HG02981 (cell line): ENCODE measurements around the gene ZNF771.

Source experiments
- ATAC-seq: cut with Tn5 transposase; IDR thresholded peaks from one replicate; pipeline ENCODE4 v1.9.1; 2021; ENCODE audit warnings: mild to moderate bottlenecking, moderate library complexity; ENCODE audit not compliant: unreplicated experiment

ZNF771 gene

DNA sequence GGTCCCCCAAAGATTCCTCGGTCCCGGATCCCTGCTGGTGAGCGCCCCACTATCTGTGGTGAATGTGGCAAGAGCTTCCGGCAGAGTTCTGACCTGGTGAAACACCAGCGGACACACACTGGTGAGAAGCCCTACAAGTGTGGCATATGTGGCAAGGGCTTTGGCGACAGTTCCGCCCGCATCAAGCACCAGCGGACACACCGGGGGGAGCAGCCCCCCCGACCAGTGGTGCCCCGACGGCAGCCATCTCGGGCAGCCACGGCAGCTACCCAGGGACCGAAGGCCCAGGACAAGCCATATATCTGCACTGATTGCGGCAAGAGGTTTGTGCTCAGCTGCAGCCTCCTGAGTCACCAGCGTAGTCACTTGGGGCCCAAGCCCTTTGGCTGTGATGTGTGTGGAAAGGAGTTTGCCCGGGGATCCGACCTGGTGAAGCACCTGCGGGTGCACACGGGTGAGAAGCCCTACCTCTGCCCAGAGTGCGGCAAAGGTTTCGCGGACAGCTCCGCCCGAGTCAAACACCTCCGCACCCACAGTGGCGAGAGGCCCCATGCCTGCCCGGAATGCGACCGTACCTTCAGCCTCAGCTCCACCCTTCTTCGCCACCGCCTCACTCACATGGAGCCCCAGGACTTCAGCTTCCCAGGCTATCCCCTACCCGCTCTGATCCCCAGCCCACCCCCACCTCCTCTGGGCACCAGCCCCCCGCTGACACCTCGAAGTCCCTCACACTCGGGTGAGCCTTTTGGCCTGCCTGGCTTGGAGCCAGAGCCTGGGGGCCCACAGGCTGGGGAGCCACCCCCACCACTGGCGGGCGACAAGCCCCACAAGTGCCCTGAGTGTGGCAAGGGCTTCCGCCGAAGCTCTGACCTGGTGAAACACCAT is 9.4 kb upstream of the ZNF771 start:
- no peak for ATAC-seq

DNA sequence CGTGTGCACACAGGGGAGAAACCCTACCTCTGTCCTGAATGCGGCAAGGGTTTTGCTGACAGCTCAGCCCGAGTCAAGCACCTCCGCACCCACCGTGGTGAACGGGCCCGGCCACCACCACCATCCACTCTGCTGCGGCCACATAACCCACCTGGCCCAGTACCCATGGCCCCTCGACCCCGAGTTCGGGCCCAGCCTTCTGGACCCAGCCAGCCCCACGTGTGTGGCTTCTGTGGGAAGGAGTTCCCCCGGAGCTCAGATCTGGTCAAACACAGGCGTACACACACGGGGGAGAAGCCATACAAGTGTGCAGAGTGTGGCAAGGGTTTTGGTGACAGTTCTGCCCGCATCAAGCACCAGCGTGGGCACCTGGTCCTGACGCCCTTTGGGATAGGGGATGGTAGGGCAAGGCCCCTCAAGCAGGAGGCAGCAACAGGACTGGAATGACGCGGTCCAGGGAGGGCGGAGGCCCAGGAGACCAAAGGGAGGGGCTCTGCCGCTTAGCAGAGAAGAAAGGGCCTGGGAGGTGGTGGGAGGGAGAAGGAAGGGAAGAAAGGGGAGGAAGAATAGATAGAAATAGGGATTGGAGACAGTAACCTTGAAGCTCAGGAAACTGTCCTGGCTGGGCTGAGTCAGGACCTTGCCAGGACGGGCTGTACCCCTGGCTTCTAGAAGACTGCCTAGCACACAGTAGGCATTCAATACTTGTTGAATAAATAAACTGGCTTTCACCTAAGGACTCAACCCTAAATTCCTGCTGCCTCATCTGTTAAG is 8.6 kb upstream of the ZNF771 start:
- no peak for ATAC-seq

DNA sequence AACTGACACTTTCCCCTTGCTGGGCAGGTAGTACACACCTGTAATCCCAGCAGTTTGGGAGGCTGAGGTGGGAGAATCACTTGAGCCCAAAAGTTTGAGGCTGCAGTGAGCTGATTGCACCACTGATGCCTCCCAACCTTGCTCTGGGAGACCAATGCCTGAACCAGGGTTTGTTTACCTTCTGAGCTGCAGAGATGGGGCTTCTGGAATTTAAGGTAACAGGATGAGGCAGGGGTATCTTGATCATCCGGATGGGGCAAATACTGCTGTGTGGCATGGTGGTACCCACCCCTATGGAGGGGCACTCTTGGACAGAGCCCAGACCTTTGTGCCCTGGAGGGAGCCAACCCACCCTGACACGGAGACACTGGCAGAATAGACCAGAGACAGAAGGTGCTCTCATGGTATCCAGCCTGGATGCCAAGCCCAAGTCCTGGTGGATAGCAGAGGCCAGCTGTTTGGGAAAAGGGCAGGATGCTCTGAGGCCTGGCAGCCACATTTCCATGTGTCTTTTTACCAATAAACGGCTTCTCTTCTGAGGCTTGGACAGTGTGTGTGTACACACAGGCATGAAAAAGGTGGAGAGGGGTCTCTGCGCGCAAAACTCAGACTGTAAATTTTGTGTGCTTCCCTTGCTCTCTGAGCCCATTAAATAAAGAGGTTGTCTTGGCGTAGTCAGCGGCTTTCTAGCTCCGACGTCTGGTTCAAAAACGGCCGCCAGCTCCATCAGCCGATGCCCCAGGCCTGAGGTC is 7.8 kb upstream of the ZNF771 start:
- ATAC-seq: no peak

DNA sequence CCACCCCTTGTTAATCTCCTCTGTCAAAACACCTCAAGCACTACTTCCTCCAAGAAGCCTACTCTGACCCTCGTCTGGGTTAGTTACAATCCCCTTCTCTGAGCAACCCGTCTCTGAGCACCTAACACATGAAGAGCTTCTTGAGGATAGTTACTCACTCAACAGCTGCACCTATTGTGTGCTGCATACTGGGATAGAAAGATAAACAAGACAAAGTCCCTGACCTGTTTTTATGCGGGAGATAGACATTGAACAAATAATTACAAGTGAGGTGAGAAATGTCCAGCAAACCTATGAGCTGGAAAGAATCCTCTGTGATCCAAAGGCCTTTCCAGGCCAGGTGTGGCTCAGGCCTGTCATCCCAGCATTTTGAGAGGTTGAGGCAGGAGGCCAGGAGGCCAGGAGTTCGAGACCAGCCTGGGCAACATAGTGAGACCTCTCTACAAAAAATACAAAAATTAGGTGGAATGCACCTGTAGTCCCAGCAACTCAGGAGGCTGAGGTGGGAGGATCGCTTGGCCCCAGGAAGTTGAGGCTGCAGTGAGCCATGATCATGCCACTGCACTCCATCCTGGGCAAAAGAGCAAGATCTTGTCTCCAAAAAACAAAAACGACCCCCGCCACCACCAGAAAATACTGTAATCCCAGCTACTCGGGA is 5.5 kb upstream of the ZNF771 start:
- ATAC-seq: no peak

DNA sequence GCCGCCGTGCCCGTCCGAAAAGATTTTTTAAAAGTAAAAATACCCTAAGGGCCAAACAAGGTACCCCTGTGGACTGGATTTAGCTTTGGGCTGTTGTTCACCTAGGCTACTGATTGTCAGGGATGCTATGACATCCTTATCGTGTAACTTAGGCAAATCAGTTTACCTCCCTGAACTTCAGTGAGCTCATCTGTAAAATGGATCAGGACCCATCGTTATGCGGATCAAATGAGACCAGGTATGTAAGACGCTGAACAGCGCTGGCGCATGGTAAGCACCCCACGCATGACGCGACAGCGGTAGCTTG is 658 bp upstream of the ZNF771 start:
- peak; percentile 14 for ATAC-seq

DNA sequence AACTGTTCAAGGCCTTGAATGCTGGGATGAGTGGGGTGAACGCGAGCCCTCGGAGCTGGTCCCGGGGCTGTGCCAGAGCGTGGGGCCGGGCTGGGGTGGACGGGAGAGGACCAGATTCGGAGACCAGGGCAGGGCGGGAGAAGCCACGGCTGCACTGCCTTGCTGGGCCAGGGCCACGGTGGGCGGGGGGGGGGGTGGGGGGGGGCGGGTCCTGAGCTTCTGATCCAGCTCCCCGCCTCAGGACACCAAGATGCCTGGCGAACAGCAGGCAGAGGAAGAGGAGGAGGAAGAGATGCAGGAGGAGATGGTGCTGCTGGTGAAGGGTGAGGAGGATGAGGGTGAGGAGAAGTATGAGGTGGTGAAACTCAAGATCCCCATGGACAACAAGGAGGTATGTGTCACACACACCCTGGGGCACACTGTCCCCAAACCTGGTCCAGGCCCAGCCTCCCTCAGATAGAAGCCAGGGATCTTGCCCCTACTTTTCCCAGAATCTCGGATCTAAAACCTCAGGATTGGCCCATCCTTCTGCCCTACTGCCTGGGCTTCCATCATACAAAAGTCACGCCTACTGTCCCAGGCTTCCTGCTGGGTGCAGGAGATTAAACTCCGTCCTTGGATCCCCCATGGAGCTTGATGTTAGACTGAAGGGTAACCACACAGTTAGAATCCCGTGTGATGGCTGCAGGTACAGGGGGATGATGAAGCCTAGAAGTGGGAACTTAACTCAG is 563 bp downstream of the ZNF771 start:
- no peak for ATAC-seq

DNA sequence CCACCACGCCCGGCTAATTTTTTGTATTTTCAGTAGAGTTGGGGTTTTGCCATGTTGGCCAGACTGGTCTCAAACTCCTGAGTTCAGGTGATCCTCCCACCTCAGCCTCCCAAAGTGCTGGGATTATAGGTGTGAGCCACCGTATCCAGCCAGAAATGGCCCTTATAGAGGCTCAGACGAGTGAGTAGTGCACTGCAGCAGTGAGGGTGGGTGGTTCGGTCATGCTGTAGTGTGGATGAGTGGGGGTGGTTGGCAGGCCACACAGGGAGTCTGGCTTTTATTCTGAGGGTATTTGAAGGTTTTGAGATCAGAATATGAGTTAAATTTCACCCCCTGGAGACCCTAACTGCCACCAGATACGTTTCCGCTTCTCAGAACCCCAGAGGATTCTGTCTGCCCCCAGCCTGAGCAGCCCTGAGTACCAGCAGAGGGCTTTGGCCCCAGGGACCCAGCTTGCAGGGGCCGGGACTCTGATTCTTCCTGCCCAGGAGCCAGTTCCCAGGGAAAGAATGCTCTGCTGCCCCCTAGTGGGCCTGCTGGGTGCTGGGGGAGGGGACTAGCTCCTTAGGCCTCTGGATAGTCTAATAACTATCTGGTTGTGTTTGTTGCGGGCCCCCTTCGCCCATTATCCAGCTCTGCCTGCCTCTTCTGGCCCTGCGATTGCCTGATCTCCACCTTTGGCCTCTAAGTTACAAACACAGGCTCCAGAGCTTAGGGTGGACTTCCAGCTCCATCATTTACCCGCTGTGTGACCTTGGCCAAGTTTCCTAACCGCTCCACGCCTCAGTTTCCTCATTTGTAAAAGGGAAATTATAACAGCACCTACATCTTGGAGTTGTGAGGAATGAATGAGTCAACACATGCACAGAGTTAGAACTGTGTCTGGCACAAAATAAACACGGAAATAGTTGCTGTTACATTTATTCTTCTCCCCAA is 2.0 kb downstream of the ZNF771 start:
- ATAC-seq: peak; percentile 34

DNA sequence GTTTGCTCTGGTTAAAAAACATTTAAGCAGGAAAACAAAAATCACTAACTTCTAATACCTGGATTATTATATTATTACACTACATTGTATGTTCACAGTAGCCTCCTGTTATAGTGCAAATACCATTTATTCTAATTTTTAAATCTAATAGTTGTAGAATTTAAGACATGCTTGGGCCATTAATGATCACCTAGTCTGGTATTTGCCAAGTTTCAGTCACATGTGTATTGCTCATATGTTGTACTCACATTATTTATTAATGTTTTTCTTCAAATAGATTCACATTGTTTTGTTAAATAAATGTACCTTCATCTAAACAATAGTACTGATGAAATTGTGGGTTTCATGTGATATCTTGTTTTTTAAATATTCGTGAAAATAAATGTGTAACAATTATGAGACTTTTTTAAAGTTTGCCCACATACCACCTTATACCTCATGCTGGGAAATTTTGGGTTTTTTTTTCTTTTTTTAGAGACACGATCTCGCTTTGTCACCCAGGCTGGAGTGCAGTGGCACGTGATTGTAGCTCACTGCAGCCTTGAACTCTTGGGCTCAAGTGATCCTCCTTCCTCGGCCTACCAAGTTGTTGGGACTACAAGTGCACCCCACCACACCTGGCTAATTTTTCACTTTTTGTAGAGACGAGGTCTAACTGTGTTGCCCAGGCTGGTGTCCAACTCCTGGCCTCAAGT is 5.9 kb downstream of the ZNF771 start:
- no peak for ATAC-seq

DNA sequence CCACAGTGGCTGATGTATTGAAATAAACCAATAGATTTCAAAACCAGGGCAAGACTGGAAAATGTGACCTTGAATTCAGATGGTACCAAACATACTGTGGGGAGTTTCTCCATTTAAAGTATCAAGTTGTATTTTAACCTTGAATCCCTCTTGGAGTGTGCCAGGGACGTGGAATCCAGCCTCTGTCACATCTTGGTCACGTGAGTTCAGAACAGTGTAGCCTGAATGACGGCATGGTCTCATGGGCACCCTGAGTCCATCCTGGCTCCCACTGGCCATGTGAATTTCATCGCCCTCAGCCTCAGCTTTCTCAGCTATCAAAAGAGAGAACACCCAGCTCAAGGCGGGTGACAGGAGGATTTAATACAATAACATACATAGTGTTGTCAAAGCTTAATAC is 6.8 kb downstream of the ZNF771 start:
- ATAC-seq: no peak

DNA sequence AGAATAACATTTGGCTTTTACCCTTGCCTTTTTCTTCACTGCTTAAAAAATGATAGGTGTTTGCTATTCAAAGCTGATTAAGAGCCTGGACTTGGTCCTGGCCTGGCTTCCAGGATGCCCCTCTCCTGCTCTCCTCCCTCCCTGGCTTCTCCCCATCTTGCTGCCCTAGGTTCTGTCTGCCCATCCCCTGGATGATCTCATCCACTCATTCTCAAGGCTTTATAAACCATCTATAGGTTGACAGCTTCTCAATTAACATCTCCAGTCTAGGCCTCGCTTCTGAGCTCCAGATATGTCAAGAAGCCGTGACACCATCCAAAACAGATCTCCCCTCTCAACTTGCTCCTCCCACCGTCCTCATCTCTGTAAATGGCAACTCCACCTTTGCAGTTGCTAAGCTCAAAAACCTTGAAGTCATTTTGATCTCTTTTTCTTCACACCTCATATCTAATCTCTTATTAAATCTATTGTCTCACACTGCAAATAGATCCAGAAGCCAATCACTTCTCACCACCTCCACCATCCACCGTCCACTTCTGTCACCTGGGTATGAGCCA is 8.7 kb downstream of the ZNF771 start:
- no peak for ATAC-seq

DNA sequence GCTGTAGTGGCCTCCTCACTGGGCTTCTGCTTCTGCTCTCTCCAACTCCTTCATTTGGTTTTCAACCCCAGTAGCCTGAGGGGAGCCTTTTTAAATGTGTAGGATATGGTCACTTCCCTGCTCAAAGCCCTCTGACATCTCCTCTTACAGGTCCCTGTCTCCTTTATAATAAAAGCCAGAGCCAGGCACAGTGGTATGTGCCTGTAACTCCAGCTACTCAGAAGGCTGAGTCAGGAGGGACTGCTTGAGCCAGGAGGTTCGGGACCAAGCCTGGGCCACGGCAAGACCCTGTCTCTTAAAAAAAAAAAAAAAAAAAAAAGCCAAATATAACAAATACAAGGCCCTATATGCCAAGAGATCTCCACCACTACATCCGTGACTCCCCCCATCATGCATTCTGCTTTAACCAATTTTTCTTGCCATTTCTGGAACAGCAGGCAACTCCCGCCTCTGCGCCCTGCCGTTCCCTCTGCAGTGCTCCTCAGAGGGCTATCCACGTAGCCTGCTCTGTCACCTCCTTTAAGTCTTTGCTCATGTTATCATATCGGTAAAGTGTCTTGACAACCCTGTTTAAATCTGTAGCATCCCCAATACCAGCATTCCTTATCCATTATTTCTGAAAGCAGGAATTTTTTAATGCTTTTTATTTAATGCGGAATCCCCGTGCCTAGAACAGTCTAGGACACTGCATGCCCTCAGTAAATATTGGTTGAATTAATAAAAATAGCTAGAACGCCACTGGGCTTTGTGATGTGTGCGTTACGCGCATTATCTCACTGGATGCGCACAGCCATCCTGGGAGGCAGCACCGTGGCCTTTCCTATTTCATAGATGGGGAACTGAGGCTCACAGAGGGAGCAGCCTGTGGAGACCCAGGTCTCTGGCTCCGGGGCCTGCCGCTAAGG is 9.5 kb downstream of the ZNF771 start:
- no peak for ATAC-seq

DNA sequence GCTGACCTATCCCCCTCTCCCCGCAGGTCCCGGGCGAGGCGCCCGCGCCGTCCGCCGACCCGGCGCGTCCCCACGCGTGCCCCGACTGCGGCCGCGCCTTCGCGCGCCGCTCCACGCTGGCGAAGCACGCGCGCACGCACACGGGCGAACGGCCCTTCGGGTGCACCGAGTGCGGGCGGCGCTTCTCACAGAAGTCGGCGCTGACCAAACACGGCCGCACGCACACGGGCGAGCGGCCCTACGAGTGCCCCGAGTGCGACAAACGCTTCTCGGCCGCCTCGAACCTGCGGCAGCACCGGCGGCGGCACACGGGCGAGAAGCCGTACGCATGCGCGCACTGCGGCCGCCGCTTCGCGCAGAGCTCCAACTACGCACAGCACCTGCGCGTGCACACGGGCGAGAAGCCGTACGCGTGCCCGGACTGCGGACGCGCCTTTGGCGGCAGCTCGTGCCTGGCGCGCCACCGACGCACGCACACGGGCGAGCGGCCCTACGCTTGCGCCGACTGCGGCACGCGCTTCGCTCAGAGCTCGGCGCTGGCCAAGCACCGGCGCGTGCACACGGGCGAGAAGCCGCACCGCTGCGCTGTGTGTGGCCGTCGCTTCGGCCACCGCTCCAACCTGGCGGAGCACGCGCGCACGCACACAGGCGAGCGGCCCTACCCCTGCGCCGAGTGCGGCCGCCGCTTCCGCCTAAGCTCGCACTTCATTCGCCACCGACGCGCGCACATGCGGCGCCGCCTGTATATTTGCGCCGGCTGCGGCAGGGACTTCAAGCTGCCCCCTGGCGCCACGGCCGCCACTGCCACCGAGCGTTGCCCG is 10.3 kb downstream of the ZNF771 start:
- peak; percentile 78 for ATAC-seq

DNA sequence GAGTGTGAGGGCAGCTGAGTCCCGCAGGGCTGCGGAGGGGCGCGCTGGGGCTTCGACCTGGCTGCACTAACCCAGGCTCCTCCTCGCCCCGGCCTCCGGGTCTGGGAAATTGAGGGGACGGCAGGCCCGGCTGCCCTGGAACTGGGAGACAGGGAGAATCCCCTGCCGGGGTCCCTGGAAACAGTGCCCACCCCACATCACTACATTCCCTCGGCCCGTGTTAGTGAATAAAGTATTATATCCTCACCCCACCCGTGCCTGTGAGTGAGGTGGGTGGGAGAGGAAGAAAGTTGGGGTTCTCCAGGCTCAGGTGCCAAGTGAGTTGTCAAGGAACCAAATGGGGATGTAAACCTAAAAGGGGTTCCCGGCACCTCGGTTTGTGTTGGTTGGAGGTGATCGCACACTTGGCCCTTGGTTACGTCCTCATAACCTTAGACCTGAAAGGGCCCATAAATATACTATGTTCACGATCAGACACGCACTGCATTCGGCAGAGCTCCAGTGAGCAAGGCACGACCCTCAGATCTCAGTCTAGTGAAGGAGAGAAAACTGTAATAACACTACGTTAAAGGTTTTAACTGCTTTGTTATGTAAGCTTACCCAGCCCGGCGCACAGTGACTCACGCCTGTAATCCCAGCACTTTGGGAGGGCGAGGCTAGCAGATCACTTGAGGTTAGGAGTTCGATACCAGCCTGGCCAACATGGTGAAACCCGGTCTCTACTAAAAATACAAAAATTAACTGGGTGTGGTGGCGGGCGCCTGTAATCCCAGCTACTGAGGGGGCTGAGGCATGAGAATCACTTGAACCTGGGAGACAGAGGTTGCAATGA is 11.2 kb downstream of the ZNF771 start:
- no peak for ATAC-seq

DNA sequence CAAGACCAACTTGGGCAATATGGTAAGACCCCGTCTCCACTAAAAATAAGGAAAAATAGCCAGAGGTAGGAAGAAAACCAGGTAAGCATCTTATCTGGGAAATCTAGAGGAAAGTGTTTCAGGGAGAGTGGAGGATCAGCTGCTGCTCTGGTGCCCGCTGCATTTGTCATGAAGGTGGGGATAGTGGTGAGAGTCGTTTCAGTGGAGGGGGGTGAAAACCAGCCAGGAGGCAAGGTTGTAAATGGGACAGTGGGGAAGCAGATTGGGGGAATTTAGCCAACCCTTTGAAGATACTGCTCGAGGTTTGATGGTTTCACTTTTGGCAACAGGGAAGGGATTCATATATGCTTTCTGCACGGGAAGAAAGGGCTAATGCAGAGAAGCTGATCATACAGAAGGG is 13.6 kb downstream of the ZNF771 start:
- no peak for ATAC-seq

DNA sequence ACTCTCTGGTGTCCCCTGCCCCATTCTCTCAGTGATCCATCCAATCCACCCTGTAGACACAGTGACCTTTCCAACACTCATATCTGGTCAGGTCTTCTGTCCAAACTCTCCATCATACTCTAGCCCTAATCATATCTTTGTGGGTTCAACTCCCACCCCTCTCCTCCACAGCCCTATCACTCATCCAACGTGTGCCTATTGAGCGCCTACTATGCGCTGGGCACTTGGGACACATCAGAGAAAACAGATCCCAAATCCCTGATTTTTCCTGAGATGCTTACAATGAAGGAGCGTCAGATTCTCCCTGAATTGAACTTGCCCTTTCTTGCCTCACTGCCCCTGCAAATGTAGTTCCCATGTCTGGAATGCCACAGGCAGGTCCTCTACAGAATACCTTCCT is 20.6 kb downstream of the ZNF771 start:
- no peak for ATAC-seq

DNA sequence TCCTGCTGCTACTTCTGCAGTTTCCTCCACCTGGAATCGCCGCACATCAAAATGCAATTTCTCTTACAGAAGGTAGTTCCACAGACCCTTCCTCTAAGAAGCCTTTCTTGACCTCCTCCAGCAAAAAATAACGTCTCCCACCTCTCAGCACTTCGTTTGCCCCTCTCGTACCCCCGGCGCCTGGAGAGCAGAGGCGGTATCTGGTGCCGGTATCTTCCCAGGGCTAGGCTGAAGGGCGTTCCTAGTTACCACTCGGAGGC is 21.9 kb downstream of the ZNF771 start:
- no peak for ATAC-seq
